PFSK-1 (cell line): ENCODE results near the gene LINC01488.

Experiments
- POLR2AphosphoS5 ChIP-seq: IDR thresholded peaks from 2 replicates; pipeline ENCODE4 v1.6.1; 2012; ENCODE audit warnings: low read depth, mild to moderate bottlenecking, control low read depth, low read length, moderate library complexity
- REST ChIP-seq, 2 experiments: IDR thresholded peaks; 2 replicates each; pipeline versions ENCODE4 v1.6.1 to v1.8.0; 2011 to 2012; ENCODE audit warnings: low read depth in 2 of 2, low read length in 2 of 2, control low read depth in 1 of 2, inconsistent platforms in 1 of 2, mild to moderate bottlenecking in 1 of 2, moderate library complexity in 1 of 2; ENCODE audit not compliant: insufficient read depth in 1 of 2
- SIN3A ChIP-seq: IDR thresholded peaks from 2 replicates; pipeline ENCODE4 v1.6.1; 2012; ENCODE audit warnings: mild to moderate bottlenecking, low read length, moderate library complexity, borderline replicate concordance; ENCODE audit not compliant: insufficient read depth

DNA sequence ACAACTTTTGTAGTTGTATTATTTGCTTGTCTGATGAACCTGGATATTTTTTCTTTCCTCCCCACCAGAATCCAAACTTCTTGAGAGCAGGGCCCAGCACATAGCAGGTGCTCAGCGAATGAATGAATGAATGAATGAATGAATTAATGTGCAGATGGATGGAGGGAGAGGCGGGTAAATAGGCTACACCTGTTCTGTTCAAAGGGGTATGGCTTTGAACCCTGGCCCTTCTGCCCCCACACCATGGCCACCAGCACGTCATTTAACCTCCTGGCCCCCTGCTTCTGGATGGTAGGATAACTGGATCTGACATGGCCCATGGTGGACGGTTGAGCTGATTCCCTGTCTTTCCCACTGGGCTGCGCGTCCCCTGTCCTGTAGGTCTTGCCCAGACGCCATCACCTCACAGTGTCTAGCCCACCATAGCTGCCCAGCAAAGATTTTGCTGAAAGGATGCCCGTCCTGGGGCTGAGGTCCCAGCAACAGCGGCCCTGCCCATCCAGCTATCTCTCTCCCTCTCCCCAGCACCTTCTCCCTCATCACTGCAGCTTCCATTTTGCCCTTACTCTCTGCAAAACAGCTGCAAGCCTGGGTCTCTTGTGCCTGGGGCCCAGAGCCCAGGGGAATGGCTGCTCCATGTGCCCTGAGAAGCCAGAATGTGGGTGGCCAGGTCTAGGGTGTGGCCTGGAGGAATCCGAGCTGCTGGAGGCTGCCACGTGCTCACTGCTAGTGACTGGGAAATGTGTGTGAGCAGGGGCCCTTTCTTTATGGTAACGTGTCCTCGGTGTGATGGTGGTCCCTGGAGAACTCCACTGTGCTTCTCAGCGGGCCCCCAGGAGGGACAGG is 49.3 kb upstream of the LINC01488 start:
- no peak for TF ChIP-seq SIN3A
- no peak for TF ChIP-seq REST (IDR thresholded peaks at IDR 0.05; ENCODE audit: insufficient read depth in 1 of 2, low read depth in 2 of 2, low read length in 2 of 2)
- no peak for TF ChIP-seq POLR2AphosphoS5
